HG03196 (cell line): ENCODE results near the gene CTNNA3.

Experiments
- ATAC-seq: cut with Tn5 transposase; IDR thresholded peaks from one replicate; pipeline ENCODE4 v1.9.1; 2021; ENCODE audit not compliant: unreplicated experiment

CTNNA3 gene

DNA sequence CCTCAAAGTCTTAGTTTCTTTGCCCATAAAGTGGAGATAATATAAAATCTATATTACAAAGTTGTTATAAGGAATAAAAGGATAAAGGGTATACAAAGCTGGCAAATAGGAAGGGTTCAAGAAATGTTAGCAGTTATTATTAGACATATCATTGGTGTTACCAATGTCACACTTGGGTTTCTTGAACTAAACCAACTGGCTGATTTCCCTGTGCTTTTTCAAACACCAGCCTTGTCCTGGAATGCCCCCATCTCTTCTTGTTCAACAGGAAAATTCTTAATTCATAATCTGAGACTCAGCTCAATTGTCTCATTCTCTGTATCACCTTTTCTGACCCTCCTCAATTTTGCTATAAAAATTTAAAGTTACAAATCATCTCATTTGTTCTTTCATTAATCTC lies 913.9 kb downstream of the CTNNA3 start:
- no peak for ATAC-seq

- no peak for ATAC-seq
Measured at GRCh38 chr10:66780796-66781195, 915.2 kb downstream of the CTNNA3 start.

GRCh38 chr10:66778351-66778750 lies 917.6 kb downstream of the CTNNA3 start:
- ATAC-seq, result no peak

DNA sequence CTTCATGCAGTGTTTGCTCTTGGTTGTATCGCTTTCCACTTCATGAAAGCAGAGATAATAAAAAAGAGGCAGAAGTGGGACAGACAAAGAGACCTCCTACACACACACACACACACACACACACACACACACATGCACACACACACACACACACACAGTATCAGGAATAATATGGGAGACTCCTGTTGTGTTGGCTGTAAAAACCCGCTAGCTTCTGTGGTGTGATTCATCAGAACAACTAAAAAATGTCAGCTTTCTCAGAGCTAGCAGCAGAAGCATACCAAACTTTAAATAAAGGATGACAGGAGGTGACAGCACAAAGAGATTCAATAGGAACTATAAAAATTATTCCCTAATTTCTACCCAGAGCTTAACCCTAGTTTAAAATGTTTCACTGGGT lies 918.3 kb downstream of the CTNNA3 start:
- no peak for ATAC-seq

- no peak for ATAC-seq
Measured at GRCh38 chr10:66773472-66773817, 922.5 kb downstream of the CTNNA3 start.

DNA sequence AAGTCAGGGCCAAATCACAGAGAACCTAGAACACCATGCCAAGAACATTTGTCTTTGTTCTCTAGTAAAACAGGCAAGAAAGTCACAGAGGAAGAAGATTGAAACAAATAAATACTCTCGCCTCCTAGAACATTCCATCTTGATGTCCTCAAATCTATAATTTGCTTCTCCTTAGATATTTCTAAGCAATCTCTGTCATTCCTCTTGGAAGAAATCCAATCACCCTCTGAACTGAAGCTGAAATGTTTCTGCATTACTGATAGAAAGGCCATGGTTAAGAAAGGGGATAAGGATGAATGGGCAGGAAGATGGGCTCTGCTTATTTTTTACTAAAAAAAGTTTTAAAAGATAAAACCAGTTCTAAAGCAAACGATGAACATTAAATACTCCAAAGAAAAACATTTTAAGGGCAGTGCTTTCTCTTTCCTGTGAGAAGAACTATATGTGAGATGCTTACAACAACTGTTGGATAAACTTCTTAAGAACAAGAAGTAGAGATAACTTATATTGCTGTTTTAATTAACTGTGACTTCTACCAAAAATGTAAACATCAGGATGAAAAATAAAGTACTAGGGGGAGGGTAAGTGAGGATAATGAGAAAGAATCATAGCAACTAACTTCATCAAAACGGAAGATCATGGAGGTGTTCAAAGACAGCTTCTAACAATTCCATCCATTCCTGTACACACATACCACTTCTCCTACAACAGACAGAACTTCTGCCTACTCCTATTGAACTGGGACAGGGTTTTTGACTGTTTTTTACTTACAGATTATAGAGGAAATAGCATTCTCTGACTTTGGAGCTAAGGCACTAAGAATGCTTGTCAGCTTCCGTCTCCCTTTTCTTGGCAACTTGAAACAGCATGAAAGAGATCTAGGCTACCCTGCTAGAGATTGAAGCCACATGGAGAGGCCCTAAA lies 923.2 kb downstream of the CTNNA3 start:
- no peak for ATAC-seq

DNA sequence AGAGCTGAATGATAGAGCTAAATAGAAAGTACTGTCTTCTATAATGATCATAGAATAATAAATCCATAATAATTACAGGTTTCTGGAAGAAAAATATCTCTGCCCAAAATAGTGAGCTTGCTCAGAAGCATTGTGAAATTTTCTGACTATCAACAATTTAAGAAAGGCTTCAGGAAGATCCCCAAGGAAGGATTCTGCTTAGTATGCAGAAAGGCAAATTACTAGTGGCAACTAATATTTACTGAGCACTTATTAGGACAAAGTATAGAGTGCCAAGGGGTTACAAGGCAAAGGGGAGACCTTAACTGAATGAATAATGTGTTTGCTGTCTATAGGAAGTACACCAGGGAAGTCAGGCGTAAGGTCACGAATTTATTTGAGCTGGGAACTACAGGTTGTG lies 928.3 kb downstream of the CTNNA3 start:
- no peak for ATAC-seq

GRCh38 chr10:66762218-66762729 lies 933.7 kb downstream of the CTNNA3 start:
- ATAC-seq, result no peak

GRCh38 chr10:66760941-66761340 lies 935.1 kb downstream of the CTNNA3 start:
- no peak for ATAC-seq

- no peak for ATAC-seq
Measured at GRCh38 chr10:66755474-66755873, 940.5 kb downstream of the CTNNA3 start.

DNA sequence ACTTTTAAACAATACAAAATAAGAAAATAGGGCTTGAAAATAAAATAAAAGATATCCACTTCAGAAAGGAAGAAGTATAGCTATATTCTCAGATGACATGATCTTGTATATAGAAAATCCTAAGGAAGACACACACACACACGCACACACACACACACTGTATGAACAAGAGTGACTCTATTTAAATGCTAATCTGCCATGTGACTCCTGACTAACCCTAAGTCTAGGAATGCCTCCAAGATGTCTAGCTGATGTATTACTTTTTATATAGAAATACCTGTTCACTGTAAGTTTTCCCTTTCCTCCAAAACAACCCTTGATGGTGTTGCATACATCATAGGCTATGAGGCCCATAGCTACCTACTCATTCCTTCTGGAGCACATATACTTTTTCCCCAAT lies 943.3 kb downstream of the CTNNA3 start:
- ATAC-seq, result no peak

- no peak for ATAC-seq
Measured at GRCh38 chr10:66748217-66748616, 947.8 kb downstream of the CTNNA3 start.

DNA sequence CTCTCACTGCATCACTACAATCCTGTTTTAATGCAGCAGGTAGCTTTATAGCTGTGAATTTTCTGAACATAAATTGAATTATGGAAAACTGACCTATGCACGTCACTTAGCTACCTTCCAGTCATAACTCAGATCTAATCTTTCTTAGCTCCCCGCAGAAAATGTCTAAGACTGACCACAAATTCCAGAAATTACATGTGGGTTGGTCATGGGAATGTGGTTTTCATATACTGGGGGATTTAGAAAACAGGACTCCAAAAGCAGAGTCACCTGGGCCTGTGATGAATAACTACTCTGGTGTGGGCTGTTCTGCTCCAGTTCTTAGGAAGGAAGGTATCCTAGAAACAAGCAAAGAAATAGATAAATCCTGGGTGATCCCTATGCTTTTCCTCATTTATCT lies 948.5 kb downstream of the CTNNA3 start:
- no peak for ATAC-seq

DNA sequence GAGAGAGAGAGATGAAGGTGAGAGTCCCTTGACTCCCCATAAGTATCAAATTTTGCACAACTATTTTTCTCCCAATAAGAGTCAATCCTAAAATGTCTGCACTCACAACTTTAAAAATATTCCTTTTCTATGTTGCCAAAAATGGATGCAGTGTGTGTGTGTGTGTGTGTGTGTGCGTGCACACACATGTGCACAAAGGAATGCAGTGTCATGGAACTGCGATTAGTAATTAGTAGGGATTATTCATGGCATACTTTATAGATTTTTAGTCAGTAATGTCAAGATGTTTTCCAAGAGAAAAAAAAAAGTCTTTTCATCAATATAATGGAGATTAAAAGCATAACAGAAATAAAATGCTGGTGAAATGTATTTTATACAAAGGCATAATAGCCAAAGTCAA lies 949.3 kb downstream of the CTNNA3 start:
- no peak for ATAC-seq

DNA sequence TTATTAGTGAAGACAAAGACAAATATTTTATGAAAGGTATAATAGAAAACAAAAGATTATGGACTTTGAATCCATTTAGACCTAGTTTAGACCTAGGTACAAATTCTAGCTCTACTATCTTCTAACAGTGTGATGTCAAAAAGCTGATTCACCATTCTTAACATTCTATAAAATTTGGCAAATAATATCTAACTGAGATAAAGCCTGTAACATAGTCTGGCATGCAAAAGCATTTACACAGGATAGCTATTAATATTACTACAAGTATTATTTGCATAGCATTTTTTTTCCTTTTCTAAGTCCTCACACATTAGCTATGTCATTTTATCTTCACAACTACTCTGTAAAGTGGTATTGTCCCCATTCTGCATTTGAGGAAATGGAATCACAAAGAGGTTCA lies 949.7 kb downstream of the CTNNA3 start:
- ATAC-seq, result no peak

GRCh38 chr10:66744915-66745314 lies 951.1 kb downstream of the CTNNA3 start:
- no peak for ATAC-seq

DNA sequence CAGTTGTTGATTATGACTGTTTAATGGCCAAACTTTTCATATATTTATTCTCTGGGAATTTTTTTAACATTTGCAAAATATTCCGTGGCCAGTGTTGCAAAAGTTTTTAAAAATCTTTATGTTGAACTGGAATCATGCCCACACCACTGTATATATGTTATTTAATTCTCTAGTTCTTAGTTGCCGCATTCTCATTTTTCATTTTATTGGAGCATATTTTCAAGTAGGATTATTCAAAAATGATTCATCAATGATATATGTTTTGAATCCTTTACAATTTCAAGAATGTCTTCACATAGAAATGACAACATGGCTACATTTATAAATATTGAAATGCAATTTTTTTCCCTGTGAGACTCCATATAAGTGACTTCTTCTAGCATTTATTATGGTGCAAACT lies 958.8 kb downstream of the CTNNA3 start:
- no peak for ATAC-seq

DNA sequence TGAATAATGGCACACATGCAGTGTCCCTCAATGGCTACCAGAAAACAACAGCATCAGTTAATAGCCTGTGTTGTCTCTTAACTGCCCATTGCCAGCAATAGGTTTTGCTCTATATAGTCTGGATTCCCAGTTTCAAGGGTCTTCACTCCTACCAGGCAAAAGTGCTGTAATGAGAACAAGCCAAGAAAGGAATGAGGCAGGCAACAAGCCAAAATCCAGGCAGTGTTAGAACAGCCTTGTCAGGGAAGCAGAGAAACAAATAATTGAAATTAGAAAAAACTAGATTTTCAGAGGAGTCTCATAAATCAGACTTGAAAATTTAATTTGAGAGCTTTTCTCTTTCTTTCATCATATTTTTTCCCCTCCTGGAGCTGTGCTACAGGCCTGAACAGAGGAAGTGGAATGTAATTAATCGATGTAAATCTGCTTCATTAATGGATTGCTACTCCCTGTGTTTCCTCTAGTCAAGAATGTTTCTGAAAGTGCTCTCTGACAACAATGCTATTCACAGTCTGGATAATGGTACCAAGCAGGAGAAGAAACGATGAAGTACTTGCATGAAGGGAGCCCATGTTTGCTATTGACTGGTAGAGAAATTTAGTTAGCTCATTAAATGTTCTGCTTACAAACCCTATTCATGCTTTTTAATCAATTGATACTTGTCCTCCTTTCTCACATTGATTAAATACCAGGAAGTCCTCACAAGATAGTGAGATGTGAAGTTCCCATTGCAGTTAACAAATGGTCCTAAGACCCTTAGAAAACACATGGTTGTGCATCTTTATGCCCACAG lies 972.2 kb downstream of the CTNNA3 start:
- no peak for ATAC-seq

DNA sequence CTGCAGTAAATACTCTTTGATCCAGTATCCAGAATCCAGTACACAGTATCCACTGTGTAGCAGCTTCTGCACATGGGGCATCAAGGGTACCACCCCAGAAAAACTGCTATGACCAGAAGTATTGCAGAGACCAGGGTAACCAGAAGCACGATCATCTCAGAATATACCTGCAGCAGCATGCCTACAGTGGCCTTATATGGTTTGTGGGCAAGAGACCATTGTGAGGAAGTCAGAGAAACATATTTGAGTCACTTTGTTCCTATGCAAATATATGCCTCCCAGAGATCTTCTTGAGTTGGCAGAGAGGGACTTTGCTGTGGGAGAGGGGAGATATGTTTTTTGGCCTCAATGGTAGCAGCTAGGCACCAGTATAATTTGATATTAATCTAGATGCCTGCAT lies 976.5 kb downstream of the CTNNA3 start:
- no peak for ATAC-seq

- ATAC-seq, result no peak
Measured at GRCh38 chr10:66717231-66717981, 978.6 kb downstream of the CTNNA3 start.

- no peak for ATAC-seq
Measured at GRCh38 chr10:66714741-66715140, 981.3 kb downstream of the CTNNA3 start.
